WTC11 (cell line): ENCODE data around the gene SERBP1. TPM values are rescaled to one million over a fixed set of nuclear protein-coding genes. Genes with fewer than 3 reads are reported as not detected.

Source experiments
- ATAC-seq: fragments of 200-7000 bp; cut with Tn5 transposase; 2 replicates; pipeline ENCODE4 v1.10.0; 2021; ENCODE audit warnings: mild to moderate bottlenecking, moderate library complexity
- CTCF ChIA-PET: fragments of 300-600 bp; sonication (Branson Sonifier 250); formaldehyde crosslinking; loops from one replicate; lab custom pipeline; 2021; ENCODE audit warnings: antibody characterized with exemption; lab: Charles Lee
- POLR2A ChIA-PET: fragments of 350-600 bp; sonication (Branson Sonifier 250); formaldehyde crosslinking; loops from one replicate; lab custom pipeline; 2021; ENCODE audit warnings: antibody characterized with exemption; lab: Charles Lee
- DNase-seq: peaks from one replicate; pipeline ENCODE4 v3.0.0; 2021; ENCODE audit warnings: low spot score
- H3K27ac Mint-ChIP-seq: 2 replicates; pipeline ENCODE4 v1.8.0; 2021; ENCODE audit warnings: mixed read lengths
- H3K27me3 Mint-ChIP-seq: 2 replicates; pipeline ENCODE4 v1.8.0; 2021; ENCODE audit warnings: low read depth, mild to moderate bottlenecking, moderate library complexity, mixed read lengths
- H3K36me3 Mint-ChIP-seq: 2 replicates; pipeline ENCODE4 v1.8.0; 2021; ENCODE audit warnings: mixed read lengths
- H3K4me1 Mint-ChIP-seq: 2 replicates; pipeline ENCODE4 v1.8.0; 2022; ENCODE audit warnings: mixed read lengths
- H3K4me3 Mint-ChIP-seq: 2 replicates; pipeline ENCODE4 v1.8.0; 2021; ENCODE audit warnings: mild to moderate bottlenecking, moderate library complexity, mixed read lengths
- H3K9me3 Mint-ChIP-seq: 2 replicates; pipeline ENCODE4 v1.8.0; 2021; ENCODE audit warnings: mixed read lengths
- CBFB ChIP-seq: sonication (generic); formaldehyde crosslinking; IDR thresholded peaks from 2 replicates; pipeline ENCODE4 v1.8.1; 2022; ENCODE audit warnings: mild to moderate bottlenecking, low read depth, missing genetic modification reagents
- CDX4 ChIP-seq: fragments of 250-450 bp; sonication (Bioruptor Pico); IDR thresholded peaks from 2 replicates; pipeline ENCODE4 v1.9.0; 2021; ENCODE audit warnings: moderate library complexity, mild to moderate bottlenecking, inconsistent platforms, borderline replicate concordance
- ESRRA ChIP-seq: sonication (generic); formaldehyde crosslinking; IDR thresholded peaks from 2 replicates; pipeline ENCODE4 v1.8.1; 2022; ENCODE audit warnings: mild to moderate bottlenecking, missing genetic modification reagents, borderline replicate concordance
- FOXK1 ChIP-seq: sonication (generic); formaldehyde crosslinking; IDR thresholded peaks from 2 replicates; pipeline ENCODE4 v1.8.0; 2022; ENCODE audit warnings: mild to moderate bottlenecking, moderate library complexity, missing genetic modification reagents
- IRF1 ChIP-seq: sonication (generic); formaldehyde crosslinking; IDR thresholded peaks from 2 replicates; pipeline ENCODE4 v1.8.0; 2023; ENCODE audit warnings: missing genetic modification reagents
- MAX ChIP-seq: sonication (generic); formaldehyde crosslinking; IDR thresholded peaks from 2 replicates; pipeline ENCODE4 v1.8.0; 2022; ENCODE audit warnings: mild to moderate bottlenecking, missing genetic modification reagents
- MLX ChIP-seq: sonication (generic); formaldehyde crosslinking; IDR thresholded peaks from 2 replicates; pipeline ENCODE4 v1.8.1; 2023; ENCODE audit warnings: mild to moderate bottlenecking, missing genetic modification reagents, moderate library complexity
- NFATC4 ChIP-seq: fragments of 250-450 bp; sonication (Bioruptor Pico); IDR thresholded peaks from 2 replicates; pipeline ENCODE4 v1.9.0; 2021; ENCODE audit warnings: mild to moderate bottlenecking
- NFE2L1 ChIP-seq: sonication (generic); formaldehyde crosslinking; IDR thresholded peaks from 2 replicates; pipeline ENCODE4 v1.8.1; 2023; ENCODE audit warnings: missing genetic modification reagents
- OVOL2 ChIP-seq: fragments of 250-450 bp; sonication (Bioruptor Pico); IDR thresholded peaks from 2 replicates; pipeline ENCODE4 v1.9.0; 2021; ENCODE audit warnings: mild to moderate bottlenecking, borderline replicate concordance
- SMAD3 ChIP-seq: sonication (generic); formaldehyde crosslinking; IDR thresholded peaks from 2 replicates; pipeline ENCODE4 v1.8.0; 2022; ENCODE audit warnings: missing genetic modification reagents, mild to moderate bottlenecking, borderline replicate concordance
- TEAD1 ChIP-seq: sonication (generic); formaldehyde crosslinking; IDR thresholded peaks from 2 replicates; pipeline ENCODE4 v1.8.0; 2022; ENCODE audit warnings: mild to moderate bottlenecking, missing genetic modification reagents
- TP53 ChIP-seq: sonication (generic); formaldehyde crosslinking; IDR thresholded peaks from 2 replicates; pipeline ENCODE4 v1.8.1; 2023; ENCODE audit warnings: mild to moderate bottlenecking, missing genetic modification reagents
- USF1 ChIP-seq: sonication (generic); formaldehyde crosslinking; IDR thresholded peaks from 2 replicates; pipeline ENCODE4 v1.8.0; 2022; ENCODE audit warnings: mild to moderate bottlenecking, missing genetic modification reagents
- USF2 ChIP-seq: sonication (generic); formaldehyde crosslinking; IDR thresholded peaks from 2 replicates; pipeline ENCODE4 v1.8.1; 2023; ENCODE audit warnings: mild to moderate bottlenecking, missing genetic modification reagents, moderate library complexity
- ZBTB21 ChIP-seq: sonication (generic); formaldehyde crosslinking; IDR thresholded peaks from 2 replicates; pipeline ENCODE4 v1.8.1; 2023; ENCODE audit warnings: mild to moderate bottlenecking, missing genetic modification reagents, borderline replicate concordance
- ZNF121 ChIP-seq: sonication (generic); formaldehyde crosslinking; IDR thresholded peaks from 2 replicates; pipeline ENCODE4 v1.8.0; 2023; ENCODE audit warnings: missing genetic modification reagents
- ZNF138 ChIP-seq: sonication (generic); formaldehyde crosslinking; conservative IDR thresholded peaks from 2 replicates; pipeline ENCODE4 v1.8.1; 2022; ENCODE audit warnings: mild to moderate bottlenecking, moderate library complexity, missing genetic modification reagents
- ZNF263 ChIP-seq: sonication (generic); formaldehyde crosslinking; IDR thresholded peaks from 2 replicates; pipeline ENCODE4 v1.8.1; 2022; ENCODE audit warnings: low read depth, mild to moderate bottlenecking, moderate library complexity, missing genetic modification reagents
- ZNF317 ChIP-seq: sonication (generic); formaldehyde crosslinking; IDR thresholded peaks from 2 replicates; pipeline ENCODE4 v1.8.1; 2023; ENCODE audit warnings: low read depth, mild to moderate bottlenecking, moderate library complexity, missing genetic modification reagents, borderline replicate concordance
- ZNF396 ChIP-seq: fragments of 250-450 bp; sonication (Bioruptor Pico); IDR thresholded peaks from 2 replicates; pipeline ENCODE4 v1.8.0; 2021; ENCODE audit warnings: mild to moderate bottlenecking, moderate library complexity, borderline replicate concordance
- ZNF423 ChIP-seq: fragments of 250-450 bp; sonication (Bioruptor Pico); IDR thresholded peaks from 2 replicates; pipeline ENCODE4 v2.1.2; 2022; ENCODE audit warnings: mild to moderate bottlenecking, moderate library complexity
- ZNF425 ChIP-seq: fragments of 250-450 bp; sonication (Bioruptor Pico); conservative IDR thresholded peaks from 2 replicates; pipeline ENCODE4 v1.9.0; 2021; ENCODE audit warnings: mild to moderate bottlenecking
- ZNF671 ChIP-seq: fragments of 250-450 bp; sonication (Bioruptor Pico); IDR thresholded peaks from 2 replicates; pipeline ENCODE4 v1.8.0; 2021; ENCODE audit warnings: mild to moderate bottlenecking
- ZSCAN18 ChIP-seq: fragments of 250-450 bp; sonication (Bioruptor Pico); IDR thresholded peaks from 2 replicates; pipeline ENCODE4 v2.1.2; 2022; ENCODE audit warnings: mild to moderate bottlenecking, moderate library complexity
- total RNA-seq: library from RNA; stranded (reverse); gene quantifications from 3 replicates; pipeline ENCODE4 v1.2.3, GENCODE V29; 2021

Gene SERBP1
- total RNA-seq, 1 experiment from 2014 or later: 543 TPM

- peak overlapping the region; percentile 41 for H3K4me3 Mint-ChIP-seq
- H3K9me3 Mint-ChIP-seq: no peaks in the 10 kb centered on the region
- ChIA-PET CTCF (interaction anchor here (1.0 kb wide), 1 partner anchor 66 kb away, joined by 3 read pairs; no protein-coding TSS in a partner anchor), POLR2A (interaction anchor here (0.6 kb wide), 1 partner anchor 28 kb away, joined by 3 read pairs; no protein-coding TSS in a partner anchor)
- H3K36me3 Mint-ChIP-seq: no peaks in the 10 kb centered on the region
- H3K27me3 Mint-ChIP-seq: peaks cover 13% of the 10 kb centered on the region
- peaks cover 76% of the 10 kb centered on the region for H3K4me1 Mint-ChIP-seq
- DNase-seq: peak; percentile 53
- ATAC-seq: peak; percentile 69
- TF ChIP-seq ZNF317 (no peak), ZNF425 (CRISPR knock-in tag) (no peak), FOXK1 (CRISPR knock-in tag) (peak; percentile 30; the same call in 1 of the 2 replicates), MAX (CRISPR knock-in tag) (no peak), TEAD1 (CRISPR knock-in tag) (0 out of 2 replicates have a peak, but pooled peaks have one; percentile 44), ZSCAN18 (CRISPR knock-in tag) (no peak), TP53 (CRISPR knock-in tag) (no peak), MLX (no peak), IRF1 (CRISPR knock-in tag) (no peak), ZNF671 (CRISPR knock-in tag) (no peak), SMAD3 (CRISPR knock-in tag) (no peak), ZNF138 (CRISPR knock-in tag) (no peak), NFE2L1 (CRISPR knock-in tag) (no peak), ZNF423 (peak; percentile 94), ZNF263 (no peak), NFATC4 (no peak), ESRRA (no peak), OVOL2 (CRISPR knock-in tag) (no peak), ZBTB21 (CRISPR knock-in tag) (0 out of 2 replicates have a peak, but pooled peaks have one; percentile 23), USF2 (no peak)
- peak overlapping the region; percentile 93 for H3K27ac Mint-ChIP-seq
Observed at GRCh38 chr1:67459068-67459467, 28.9 kb upstream of the SERBP1 start.

- peaks cover 72% of the 10 kb centered on the region for H3K4me1 Mint-ChIP-seq
- DNase-seq: no peak
- peak overlapping the region; percentile 41 for H3K4me3 Mint-ChIP-seq
- peak; percentile 88 for ATAC-seq
- no peak for TF ChIP-seq CDX4 (CRISPR knock-in tag)
- no peak for TF ChIP-seq FOXK1 (CRISPR knock-in tag)
- no peak for TF ChIP-seq USF2
- no peak for TF ChIP-seq ZNF396 (CRISPR knock-in tag)
- TF ChIP-seq ZNF121 (CRISPR knock-in tag): no peak
- TF ChIP-seq TP53 (CRISPR knock-in tag): no peak
- TF ChIP-seq USF1 (CRISPR knock-in tag): no peak
- TF ChIP-seq ZNF425 (CRISPR knock-in tag): no peak
- no peak for TF ChIP-seq CBFB (CRISPR knock-in tag)
- TF ChIP-seq, all 79 proteins: peak for 0
- ChIA-PET POLR2A (interaction anchor here (0.6 kb wide), 1 partner anchor 28 kb away, joined by 3 read pairs; no protein-coding TSS in a partner anchor), CTCF (interaction anchor here (1.0 kb wide), 1 partner anchor 42 kb away, joined by 4 read pairs; no protein-coding TSS in a partner anchor)
- H3K36me3 Mint-ChIP-seq: no peaks in the 10 kb centered on the region
- H3K27ac Mint-ChIP-seq: peak overlapping the region; percentile 93
- no peaks in the 10 kb centered on the region for H3K9me3 Mint-ChIP-seq
- peaks cover 11% of the 10 kb centered on the region for H3K27me3 Mint-ChIP-seq
Observed at GRCh38 chr1:67458663-67459062, 28.5 kb upstream of the SERBP1 start.
